ENCODE measurements around the gene SLC25A4.

SLC25A4 gene

GRCh38 chr4:185145572-185145971, 2.5 kb downstream of the SLC25A4 start:
- no peak overlapping the region for H2AK5ac ChIP-seq (ENCODE audit: low read length, severe bottlenecking)
- H2BK120ac ChIP-seq (ENCODE audit: low read depth, low read length) = no peak overlapping the region
- no peak overlapping the region for H3K9ac ChIP-seq (ENCODE audit: low read length)
- H2BK5ac ChIP-seq (ENCODE audit: low read depth, low read length, poor library complexity, severe bottlenecking) = no peak overlapping the region
- H2BK12ac ChIP-seq (ENCODE audit: low read length in 2 of 2) = no peak overlapping the region
- no peak overlapping the region for H3K4me3 ChIP-seq (ENCODE audit: insufficient read depth in 1 of 2, low read depth in 1 of 2, low read length in 2 of 2)
- no peak overlapping the region for H4K91ac ChIP-seq (ENCODE audit: low read length)
- H4K8ac ChIP-seq (ENCODE audit: low read length) = no peak overlapping the region
- H3K4me2 ChIP-seq (ENCODE audit: low read length, poor library complexity, severe bottlenecking) = no peak overlapping the region
- H3K4ac ChIP-seq (ENCODE audit: low read depth in 1 of 2, low read length in 2 of 2) = no peak overlapping the region
- no peak overlapping the region for H3K14ac ChIP-seq (ENCODE audit: low read length in 2 of 2)
- no peak for DNase-seq
- H2BK15ac ChIP-seq (ENCODE audit: low read depth, poor library complexity, severe bottlenecking) = no peak overlapping the region
- H3K27me3 ChIP-seq (ENCODE audit: control insufficient read depth in 1 of 2, insufficient read depth in 1 of 2, low read length in 2 of 2) = no peaks in the 10 kb centered on the region
- H3K18ac ChIP-seq (ENCODE audit: low read depth in 1 of 2, low read length in 2 of 2) = no peak overlapping the region
- 92% methylated on average over 13 of the region's 13 CpGs for WGBS
- peaks cover 6% of the 10 kb centered on the region for H3K4me1 ChIP-seq (ENCODE audit: control insufficient read depth, insufficient read depth, low read depth, low read length)
- no peak overlapping the region for H2AFZ ChIP-seq (ENCODE audit: low read depth, low read length)
- peaks cover 14 to 29% of the 10 kb centered on the region in 2 experiments for H3K36me3 ChIP-seq (ENCODE audit: control insufficient read depth in 1 of 2, insufficient read depth in 2 of 2, low read depth in 1 of 2, low read length in 2 of 2)
- no peaks in the 10 kb centered on the region for H3K9me3 ChIP-seq (ENCODE audit: control insufficient read depth, low read length)
- H3K27ac ChIP-seq (ENCODE audit: low read length, poor library complexity, severe bottlenecking) = no peak overlapping the region
- H3K23ac ChIP-seq (ENCODE audit: low read length in 2 of 2) = no peak overlapping the region
- H3K79me1 ChIP-seq (replicated peaks; ENCODE audit: low read length, poor library complexity, severe bottlenecking) = peaks cover 21% of the 10 kb centered on the region

- no peak overlapping the region for H3K9ac ChIP-seq (ENCODE audit: low read length)
Observed at GRCh38 chr4:185149392-185149791, 6.3 kb downstream of the SLC25A4 start.

GRCh38 chr4:185151296-185151695, 8.2 kb downstream of the SLC25A4 start:
- no peak overlapping the region for H2AK5ac ChIP-seq (ENCODE audit: low read length, severe bottlenecking)
- H3K4me2 ChIP-seq (ENCODE audit: low read length, poor library complexity, severe bottlenecking) = no peak overlapping the region
- H3K18ac ChIP-seq (ENCODE audit: low read depth in 1 of 2, low read length in 2 of 2) = no peak overlapping the region
- H2BK15ac ChIP-seq (ENCODE audit: low read depth, poor library complexity, severe bottlenecking) = no peak overlapping the region
- H3K79me1 ChIP-seq (replicated peaks; ENCODE audit: low read length, poor library complexity, severe bottlenecking) = peaks cover 11% of the 10 kb centered on the region
- no peak overlapping the region for H3K14ac ChIP-seq (ENCODE audit: low read length in 2 of 2)
- no peak overlapping the region for H2BK120ac ChIP-seq (ENCODE audit: low read depth, low read length)
- no peak overlapping the region for H2AFZ ChIP-seq (ENCODE audit: low read depth, low read length)
- H3K4ac ChIP-seq (ENCODE audit: low read depth in 1 of 2, low read length in 2 of 2) = no peak overlapping the region
- no CpG with 5 or more reads among the region's 1 CpG for WGBS
- H3K4me1 ChIP-seq (ENCODE audit: control insufficient read depth, insufficient read depth, low read depth, low read length) = no peaks in the 10 kb centered on the region
- H3K9ac ChIP-seq (ENCODE audit: low read length) = no peak overlapping the region
- H2BK5ac ChIP-seq (ENCODE audit: low read depth, low read length, poor library complexity, severe bottlenecking) = no peak overlapping the region
- no peaks in the 10 kb centered on the region for H3K27me3 ChIP-seq (ENCODE audit: control insufficient read depth in 1 of 2, insufficient read depth in 1 of 2, low read length in 2 of 2)
- no peak overlapping the region for H2BK12ac ChIP-seq (ENCODE audit: low read length in 2 of 2)
- no peaks in the 10 kb centered on the region for H3K9me3 ChIP-seq (ENCODE audit: control insufficient read depth, low read length)
- no peak overlapping the region for H3K27ac ChIP-seq (ENCODE audit: low read length, poor library complexity, severe bottlenecking)
- H4K91ac ChIP-seq (ENCODE audit: low read length) = no peak overlapping the region
- H4K8ac ChIP-seq (ENCODE audit: low read length) = no peak overlapping the region
- H3K23ac ChIP-seq (ENCODE audit: low read length in 2 of 2) = no peak overlapping the region
- peaks cover 11 to 41% of the 10 kb centered on the region in 2 experiments for H3K36me3 ChIP-seq (ENCODE audit: control insufficient read depth in 1 of 2, insufficient read depth in 2 of 2, low read depth in 1 of 2, low read length in 2 of 2)
- H3K4me3 ChIP-seq (ENCODE audit: insufficient read depth in 1 of 2, low read depth in 1 of 2, low read length in 2 of 2) = no peak overlapping the region
- DNase-seq = no peak

More at GRCh38 chr4:185149392-185149791, 6.3 kb downstream of the SLC25A4 start:
- H2BK15ac ChIP-seq (ENCODE audit: low read depth, poor library complexity, severe bottlenecking) = no peak overlapping the region
- H3K27ac ChIP-seq (ENCODE audit: low read length, poor library complexity, severe bottlenecking) = no peak overlapping the region
- no peak overlapping the region for H3K14ac ChIP-seq (ENCODE audit: low read length in 2 of 2)
- no peak overlapping the region for H2BK12ac ChIP-seq (ENCODE audit: low read length in 2 of 2)
- H3K4ac ChIP-seq (ENCODE audit: low read depth in 1 of 2, low read length in 2 of 2) = no peak overlapping the region
- no peak overlapping the region for H3K4me2 ChIP-seq (ENCODE audit: low read length, poor library complexity, severe bottlenecking)
- H2AFZ ChIP-seq (ENCODE audit: low read depth, low read length) = no peak overlapping the region
- H4K8ac ChIP-seq (ENCODE audit: low read length) = no peak overlapping the region
- H4K91ac ChIP-seq (ENCODE audit: low read length) = no peak overlapping the region
- no peak overlapping the region for H3K18ac ChIP-seq (ENCODE audit: low read depth in 1 of 2, low read length in 2 of 2)
- 81% methylated on average over 12 of the region's 12 CpGs for WGBS
- H2AK5ac ChIP-seq (ENCODE audit: low read length, severe bottlenecking) = no peak overlapping the region
- H3K79me1 ChIP-seq (replicated peaks; ENCODE audit: low read length, poor library complexity, severe bottlenecking) = peaks cover 20% of the 10 kb centered on the region
- H3K4me1 ChIP-seq (ENCODE audit: control insufficient read depth, insufficient read depth, low read depth, low read length) = peaks cover 4% of the 10 kb centered on the region
- H3K23ac ChIP-seq (ENCODE audit: low read length in 2 of 2) = no peak overlapping the region
- DNase-seq = no peak
- no peaks in the 10 kb centered on the region for H3K27me3 ChIP-seq (ENCODE audit: control insufficient read depth in 1 of 2, insufficient read depth in 1 of 2, low read length in 2 of 2)
- H2BK120ac ChIP-seq (ENCODE audit: low read depth, low read length) = no peak overlapping the region
- H2BK5ac ChIP-seq (ENCODE audit: low read depth, low read length, poor library complexity, severe bottlenecking) = no peak overlapping the region
- no peak overlapping the region for H3K4me3 ChIP-seq (ENCODE audit: insufficient read depth in 1 of 2, low read depth in 1 of 2, low read length in 2 of 2)
- no peaks in the 10 kb centered on the region for H3K9me3 ChIP-seq (ENCODE audit: control insufficient read depth, low read length)
- H3K36me3 ChIP-seq (ENCODE audit: control insufficient read depth in 1 of 2, insufficient read depth in 2 of 2, low read depth in 1 of 2, low read length in 2 of 2) = peaks cover 14 to 42% of the 10 kb centered on the region in 2 experiments

- Histone ChIP-seq H3K14ac (ENCODE audit: low read length in 2 of 2) (no peak overlapping the region), H3K9ac (ENCODE audit: low read length) (peak overlapping the region; percentile 51), H2BK120ac (ENCODE audit: low read depth, low read length) (no peak overlapping the region), H2BK5ac (ENCODE audit: low read depth, low read length, poor library complexity, severe bottlenecking) (no peak overlapping the region), H3K27me3 (ENCODE audit: control insufficient read depth in 1 of 2, insufficient read depth in 1 of 2, low read length in 2 of 2) (no peaks in the 10 kb centered on the region), H2AK5ac (ENCODE audit: low read length, severe bottlenecking) (no peak overlapping the region), H3K27ac (ENCODE audit: low read length, poor library complexity, severe bottlenecking) (no peak overlapping the region), H2BK12ac (ENCODE audit: low read length in 2 of 2) (no peak overlapping the region), H3K18ac (ENCODE audit: low read depth in 1 of 2, low read length in 2 of 2) (no peak overlapping the region), H3K9me3 (ENCODE audit: control insufficient read depth, low read length) (no peaks in the 10 kb centered on the region), H3K4me1 (ENCODE audit: control insufficient read depth, insufficient read depth, low read depth, low read length) (no peaks in the 10 kb centered on the region), H3K4me3 (ENCODE audit: insufficient read depth in 1 of 2, low read depth in 1 of 2, low read length in 2 of 2) (no peak overlapping the region), H3K36me3 (ENCODE audit: control insufficient read depth in 1 of 2, insufficient read depth in 2 of 2, low read depth in 1 of 2, low read length in 2 of 2) (peaks cover 15 to 60% of the 10 kb centered on the region in 2 experiments), H3K4me2 (ENCODE audit: low read length, poor library complexity, severe bottlenecking) (no peak overlapping the region), H3K4ac (ENCODE audit: low read depth in 1 of 2, low read length in 2 of 2) (no peak overlapping the region), H3K79me1 (replicated peaks; ENCODE audit: low read length, poor library complexity, severe bottlenecking) (peaks cover 11% of the 10 kb centered on the region), H4K91ac (ENCODE audit: low read length) (no peak overlapping the region), H2AFZ (ENCODE audit: low read depth, low read length) (no peak overlapping the region), H4K8ac (ENCODE audit: low read length) (no peak overlapping the region), H2BK15ac (ENCODE audit: low read depth, poor library complexity, severe bottlenecking) (no peak overlapping the region), H3K23ac (ENCODE audit: low read length in 2 of 2) (no peak overlapping the region)
- 46% methylated on average over 2 of the region's 2 CpGs for WGBS
- peak; percentile 75 for DNase-seq
Observed at GRCh38 chr4:185165605-185166063, 22.6 kb downstream of the SLC25A4 start.
